Progenitor cell of endocrine pancreas (in vitro differentiated cells): ENCODE data around the gene GRHL1. TPM values are rescaled to one million over a fixed set of nuclear protein-coding genes. Genes with fewer than 3 reads are reported as not detected.

Experiments used
- DNase-seq: peaks from one replicate; pipeline ENCODE4 v3.0.0; 2021; ENCODE audit warnings: low spot score; ENCODE audit not compliant: unreplicated experiment
- H3K27ac Mint-ChIP-seq: 2 replicates; pipeline ENCODE4 v1.8.0; 2021; ENCODE audit warnings: mild to moderate bottlenecking, moderate library complexity, mixed read lengths
- H3K27me3 Mint-ChIP-seq: 2 replicates; pipeline ENCODE4 v1.8.0; 2021; ENCODE audit warnings: mixed read lengths
- H3K36me3 Mint-ChIP-seq: 2 replicates; pipeline ENCODE4 v1.8.0; 2022; ENCODE audit warnings: mixed read lengths; ENCODE audit not compliant: insufficient read depth
- H3K4me1 Mint-ChIP-seq: 2 replicates; pipeline ENCODE4 v1.8.0; 2021; ENCODE audit warnings: low read depth, mixed read lengths
- H3K4me3 Mint-ChIP-seq: 2 replicates; pipeline ENCODE4 v1.8.0; 2021; ENCODE audit warnings: low read depth, mild to moderate bottlenecking, moderate library complexity, mixed read lengths
- H3K9me3 Mint-ChIP-seq: 2 replicates; pipeline ENCODE4 v1.8.0; 2021; ENCODE audit warnings: low read depth, mixed read lengths
- total RNA-seq: library from RNA; stranded (reverse); gene quantifications from 2 replicates; pipeline ENCODE4 v1.2.1, GENCODE V29; 2021
- TF ChIP-seq, protein P1 (sequence below): fragments of 200-600 bp; sonication (generic); IDR thresholded peaks from one replicate; pipeline ENCODE4 v1.5.0; 2021; ENCODE audit warnings: antibody characterized with exemption, mild to moderate bottlenecking; ENCODE audit not compliant: unreplicated experiment

The GRHL1 gene
- total RNA-seq, 1 donor from 2014 or later = 13.4 TPM

DNA sequence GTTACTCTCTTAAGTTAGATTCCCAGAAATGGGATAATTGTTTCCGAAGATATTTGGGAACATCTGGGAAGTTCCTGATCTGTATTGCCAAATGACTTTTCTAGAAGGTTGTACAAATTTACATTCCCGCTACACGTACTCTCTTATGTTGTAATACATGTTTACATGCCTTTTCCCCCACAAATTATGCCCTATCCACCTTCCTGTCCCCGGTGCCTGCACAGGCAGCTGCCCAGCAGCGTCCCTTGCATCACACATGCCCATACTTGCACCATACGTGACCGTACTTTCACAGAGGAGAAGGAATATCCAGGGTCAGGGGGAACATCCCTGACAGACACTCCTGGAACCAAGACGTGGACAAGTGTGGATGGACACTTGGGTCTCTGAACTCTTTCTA is 67.7 kb downstream of the GRHL1 start:
- no peak for DNase-seq

DNA sequence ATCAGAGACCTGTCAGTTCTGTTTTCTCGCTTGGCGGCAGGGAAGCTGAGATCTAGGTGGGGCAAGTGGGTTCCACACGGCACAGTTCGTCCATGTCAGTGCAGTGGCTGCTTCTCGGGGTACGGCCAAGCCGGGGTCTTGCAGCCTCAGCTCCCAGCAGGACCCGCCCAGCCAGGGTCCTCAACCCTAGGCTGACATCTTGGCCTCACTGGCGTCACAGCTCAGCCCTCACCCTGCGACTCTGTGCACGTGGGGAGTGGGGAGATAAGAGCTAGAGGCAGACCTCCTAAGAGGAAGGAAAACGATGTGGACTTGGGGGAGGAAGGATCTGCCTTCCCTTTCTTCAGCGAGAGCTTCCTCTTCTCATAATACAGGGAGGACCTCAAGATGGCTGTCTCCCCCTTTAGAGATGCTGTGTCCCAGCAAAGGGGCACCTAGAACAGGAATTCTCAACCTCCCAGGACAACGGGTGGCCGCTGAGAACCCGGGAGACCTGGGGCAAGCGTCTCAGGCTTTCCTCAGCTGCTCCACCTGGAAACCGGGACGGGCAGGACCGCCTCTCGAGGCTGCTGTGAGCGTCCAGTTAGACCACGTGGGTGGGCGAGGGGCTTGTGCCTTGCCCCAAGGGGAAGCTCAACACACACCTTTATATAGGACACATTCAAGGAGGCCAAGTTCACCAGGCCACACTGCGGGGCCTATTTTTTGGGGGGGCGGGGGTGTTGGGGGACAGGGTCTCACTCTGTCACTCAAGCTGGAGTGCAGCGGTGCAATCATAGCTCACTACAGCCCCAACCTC is 68.3 kb downstream of the GRHL1 start:
- Mint-ChIP-seq H3K27me3 (peaks cover 17% of the 10 kb centered on the region), H3K36me3 (no peaks in the 10 kb centered on the region), H3K27ac (no peak overlapping the region), H3K4me1 (peaks cover 4% of the 10 kb centered on the region), H3K4me3 (no peak overlapping the region), H3K9me3 (no peaks in the 10 kb centered on the region)
- no peak for DNase-seq
- TF ChIP-seq, protein P1, sequence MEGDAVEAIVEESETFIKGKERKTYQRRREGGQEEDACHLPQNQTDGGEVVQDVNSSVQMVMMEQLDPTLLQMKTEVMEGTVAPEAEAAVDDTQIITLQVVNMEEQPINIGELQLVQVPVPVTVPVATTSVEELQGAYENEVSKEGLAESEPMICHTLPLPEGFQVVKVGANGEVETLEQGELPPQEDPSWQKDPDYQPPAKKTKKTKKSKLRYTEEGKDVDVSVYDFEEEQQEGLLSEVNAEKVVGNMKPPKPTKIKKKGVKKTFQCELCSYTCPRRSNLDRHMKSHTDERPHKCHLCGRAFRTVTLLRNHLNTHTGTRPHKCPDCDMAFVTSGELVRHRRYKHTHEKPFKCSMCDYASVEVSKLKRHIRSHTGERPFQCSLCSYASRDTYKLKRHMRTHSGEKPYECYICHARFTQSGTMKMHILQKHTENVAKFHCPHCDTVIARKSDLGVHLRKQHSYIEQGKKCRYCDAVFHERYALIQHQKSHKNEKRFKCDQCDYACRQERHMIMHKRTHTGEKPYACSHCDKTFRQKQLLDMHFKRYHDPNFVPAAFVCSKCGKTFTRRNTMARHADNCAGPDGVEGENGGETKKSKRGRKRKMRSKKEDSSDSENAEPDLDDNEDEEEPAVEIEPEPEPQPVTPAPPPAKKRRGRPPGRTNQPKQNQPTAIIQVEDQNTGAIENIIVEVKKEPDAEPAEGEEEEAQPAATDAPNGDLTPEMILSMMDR = no peak

More for the DNA sequence above, 67.7 kb downstream of the GRHL1 start:
- H3K27me3 Mint-ChIP-seq = peaks cover 17% of the 10 kb centered on the region
- no peak overlapping the region for H3K4me3 Mint-ChIP-seq
- H3K27ac Mint-ChIP-seq = no peak overlapping the region
- H3K9me3 Mint-ChIP-seq = no peaks in the 10 kb centered on the region
- H3K36me3 Mint-ChIP-seq = no peaks in the 10 kb centered on the region
- TF ChIP-seq, protein P1 = no peak
- H3K4me1 Mint-ChIP-seq = peaks cover 4% of the 10 kb centered on the region

DNA sequence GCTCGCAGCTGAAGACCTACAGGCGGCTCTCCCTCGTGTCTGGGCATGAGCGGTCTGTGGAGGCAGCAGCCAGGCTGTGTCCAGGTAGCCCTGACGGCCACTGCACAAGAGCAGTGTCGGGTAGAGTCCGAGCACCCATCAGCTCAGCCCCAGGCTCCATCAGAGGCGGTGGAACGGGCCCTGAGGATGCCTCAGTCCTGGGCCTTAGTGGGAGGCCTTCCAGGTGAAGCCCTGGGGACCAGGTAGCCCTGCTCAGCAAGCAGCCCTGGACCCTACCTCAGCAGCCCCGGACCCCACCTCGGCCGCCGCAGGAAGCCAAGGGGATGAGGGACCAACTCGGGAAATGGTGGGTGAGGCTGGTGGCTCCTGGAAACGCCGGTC is 70.5 kb downstream of the GRHL1 start:
- Mint-ChIP-seq H3K27me3 (peaks cover 13% of the 10 kb centered on the region), H3K4me1 (peaks cover 4% of the 10 kb centered on the region), H3K36me3 (no peaks in the 10 kb centered on the region), H3K27ac (no peak overlapping the region), H3K4me3 (no peak overlapping the region), H3K9me3 (no peaks in the 10 kb centered on the region)
- no peak for DNase-seq
- TF ChIP-seq, protein P1 = no peak

DNA sequence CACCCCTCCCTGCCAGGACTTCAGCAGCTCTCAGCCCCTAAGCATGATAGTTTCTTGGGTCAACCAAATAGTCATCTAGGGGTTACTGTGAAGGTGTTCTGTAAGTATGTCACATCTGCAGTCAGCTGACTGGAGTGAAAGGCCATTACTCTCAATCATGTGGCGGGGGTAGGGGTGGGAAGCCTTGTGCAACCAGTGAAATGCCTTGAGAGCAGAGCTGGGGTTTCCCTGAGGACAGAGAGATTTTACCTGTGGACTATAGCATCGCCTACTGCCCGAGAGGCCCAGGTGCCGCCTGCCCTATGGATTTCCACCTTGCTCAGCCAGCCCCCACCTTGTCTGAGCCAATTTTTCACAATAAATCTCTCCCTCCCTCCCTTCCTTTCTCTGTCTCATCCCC is 71.0 kb downstream of the GRHL1 start:
- peaks cover 11% of the 10 kb centered on the region for H3K27me3 Mint-ChIP-seq
- H3K9me3 Mint-ChIP-seq = no peaks in the 10 kb centered on the region
- H3K4me3 Mint-ChIP-seq = no peak overlapping the region
- H3K4me1 Mint-ChIP-seq = peaks cover 4% of the 10 kb centered on the region
- DNase-seq = no peak
- TF ChIP-seq, protein P1 = no peak
- no peak overlapping the region for H3K27ac Mint-ChIP-seq
- no peaks in the 10 kb centered on the region for H3K36me3 Mint-ChIP-seq

DNA sequence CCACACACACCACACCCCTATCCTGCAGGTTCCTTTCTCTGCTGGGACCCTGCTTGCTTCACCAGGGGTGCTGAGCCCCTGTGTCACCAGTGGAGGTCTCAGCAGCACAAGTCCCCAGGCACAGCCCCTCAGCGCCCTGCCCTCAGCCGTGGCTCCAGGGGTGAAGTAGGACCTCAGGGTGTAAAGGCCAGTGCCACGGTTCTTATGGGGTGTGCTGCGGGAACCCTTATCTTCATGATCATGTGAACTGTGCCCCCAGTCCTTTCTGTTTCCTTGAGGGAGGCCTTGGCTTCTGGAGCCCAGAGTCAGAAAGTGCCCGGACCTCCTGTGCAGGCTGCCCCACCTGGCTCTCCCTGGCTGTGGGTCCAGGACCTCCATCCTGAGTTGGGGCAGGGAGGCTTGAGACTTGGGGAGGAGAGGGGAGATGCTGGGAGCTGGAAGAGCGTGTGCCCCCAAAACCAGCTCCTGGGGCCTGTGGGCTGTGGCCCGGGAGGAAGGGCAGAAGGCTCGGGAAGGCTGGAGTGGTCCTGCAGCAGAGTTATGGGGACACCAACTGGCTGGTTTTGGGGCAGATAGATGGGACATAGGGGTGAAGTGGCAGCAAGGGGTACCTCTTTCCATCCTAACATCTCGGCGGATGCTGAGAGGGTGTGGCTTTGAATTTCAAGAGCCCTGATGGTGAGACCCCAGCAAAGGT is 71.6 kb downstream of the GRHL1 start:
- DNase-seq = no peak
- no peaks in the 10 kb centered on the region for H3K36me3 Mint-ChIP-seq
- no peaks in the 10 kb centered on the region for H3K9me3 Mint-ChIP-seq
- H3K27me3 Mint-ChIP-seq = peaks cover 9% of the 10 kb centered on the region
- TF ChIP-seq, protein P1 = no peak
- peaks cover 4% of the 10 kb centered on the region for H3K4me1 Mint-ChIP-seq
- no peak overlapping the region for H3K4me3 Mint-ChIP-seq
- no peak overlapping the region for H3K27ac Mint-ChIP-seq
